ENCODE data around the gene CCDC198. TPM values are rescaled to one million over a fixed set of nuclear protein-coding genes. Genes with fewer than 3 reads are reported as not detected.

The CCDC198 gene
- total RNA-seq, 1 experiment from 2014 or later = 0.15 TPM

DNA sequence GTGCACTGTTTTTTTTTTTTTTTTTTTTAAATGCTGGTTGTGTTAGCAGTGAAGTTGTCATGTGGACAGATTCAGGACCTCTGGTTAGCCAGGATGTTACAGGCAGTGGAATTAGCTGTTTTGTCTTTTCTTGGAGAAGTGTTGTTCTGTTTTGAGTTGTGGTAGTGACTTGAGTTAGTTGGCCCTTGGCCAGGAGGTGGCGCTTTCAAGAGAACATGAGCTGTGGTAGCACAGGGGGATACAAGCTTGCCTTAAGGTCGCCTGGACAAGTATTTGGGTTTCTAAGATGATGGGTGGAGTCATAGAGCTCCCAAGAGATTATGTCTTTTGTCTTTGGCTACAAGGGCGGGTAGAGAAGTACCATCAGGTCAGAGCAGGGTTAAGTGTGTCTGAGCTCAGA lies 33.3 kb upstream of the CCDC198 start:
- Histone ChIP-seq H3K4me3 (ENCODE audit: low read length) (no peak overlapping the region), H3F3A (ENCODE audit: low read length, unreplicated experiment) (no peaks in the 10 kb centered on the region), H3K9me3 (ENCODE audit: low read length) (no peaks in the 10 kb centered on the region), H3K27me3 (ENCODE audit: low read length) (peaks cover 25% of the 10 kb centered on the region), H3K4me2 (ENCODE audit: low read length) (no peak overlapping the region), H3K27ac (ENCODE audit: low read length) (no peak overlapping the region), H3K9me2 (replicated peaks; ENCODE audit: low read length) (no peaks in the 10 kb centered on the region), H3K9ac (ENCODE audit: low read length) (no peak overlapping the region), H3K4me1 (ENCODE audit: insufficient read depth, low read length) (no peaks in the 10 kb centered on the region), H4K20me1 (ENCODE audit: low read length) (no peaks in the 10 kb centered on the region), H2AFZ (ENCODE audit: low read length) (no peak overlapping the region), H3K79me2 (ENCODE audit: low read length) (no peaks in the 10 kb centered on the region), H3K36me3 (ENCODE audit: low read depth, low read length) (no peaks in the 10 kb centered on the region)
- intact Hi-C loops (cut with micrococcal nuclease) = no loop called here
- BruUV-seq (replicated peaks) = no TSS peak
- ChIA-PET POLR2A (ENCODE audit: unreplicated experiment) (no interaction called here), CTCF (interaction anchor here (0.5 to 0.6 kb wide), 2 partner anchors 72 to 131 kb away, joined by 3 to 4 read pairs; no protein-coding TSS in a partner anchor)
- TF ChIP-seq, protein P1, sequence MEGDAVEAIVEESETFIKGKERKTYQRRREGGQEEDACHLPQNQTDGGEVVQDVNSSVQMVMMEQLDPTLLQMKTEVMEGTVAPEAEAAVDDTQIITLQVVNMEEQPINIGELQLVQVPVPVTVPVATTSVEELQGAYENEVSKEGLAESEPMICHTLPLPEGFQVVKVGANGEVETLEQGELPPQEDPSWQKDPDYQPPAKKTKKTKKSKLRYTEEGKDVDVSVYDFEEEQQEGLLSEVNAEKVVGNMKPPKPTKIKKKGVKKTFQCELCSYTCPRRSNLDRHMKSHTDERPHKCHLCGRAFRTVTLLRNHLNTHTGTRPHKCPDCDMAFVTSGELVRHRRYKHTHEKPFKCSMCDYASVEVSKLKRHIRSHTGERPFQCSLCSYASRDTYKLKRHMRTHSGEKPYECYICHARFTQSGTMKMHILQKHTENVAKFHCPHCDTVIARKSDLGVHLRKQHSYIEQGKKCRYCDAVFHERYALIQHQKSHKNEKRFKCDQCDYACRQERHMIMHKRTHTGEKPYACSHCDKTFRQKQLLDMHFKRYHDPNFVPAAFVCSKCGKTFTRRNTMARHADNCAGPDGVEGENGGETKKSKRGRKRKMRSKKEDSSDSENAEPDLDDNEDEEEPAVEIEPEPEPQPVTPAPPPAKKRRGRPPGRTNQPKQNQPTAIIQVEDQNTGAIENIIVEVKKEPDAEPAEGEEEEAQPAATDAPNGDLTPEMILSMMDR (conservative IDR thresholded peaks at IDR 0.05; ENCODE audit: low read depth, low read length) = peak; percentile 45; the same call in 1 of the 2 replicates
- TF ChIP-seq EZH2 (IDR thresholded peaks at IDR 0.05; ENCODE audit: low read length, unreplicated experiment) = no peak
- ATAC-seq (no peak), DNase-seq (no peak)

DNA sequence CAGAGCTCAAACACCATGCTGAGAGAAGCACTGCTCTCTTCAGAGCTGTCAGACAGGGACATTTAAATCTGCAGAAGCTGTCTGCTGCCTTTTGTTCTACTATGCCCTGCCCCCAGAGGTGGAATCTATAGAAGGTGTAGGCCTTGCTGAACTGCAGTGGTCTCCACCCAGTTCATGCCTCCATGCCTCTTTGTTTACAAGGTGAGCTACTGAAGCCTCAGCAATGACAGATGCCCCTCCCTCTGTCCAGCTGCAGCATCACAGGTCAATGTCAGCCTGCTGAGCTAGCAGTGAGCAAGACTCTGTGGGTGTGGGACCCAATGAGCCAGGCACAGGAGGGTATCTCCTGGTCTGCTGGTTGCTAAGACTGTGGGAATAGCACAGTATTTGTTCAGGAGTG lies 25.4 kb upstream of the CCDC198 start:
- DNase-seq (peak; percentile 1), ATAC-seq (no peak)
- Histone ChIP-seq H3K27ac (ENCODE audit: low read length) (no peak overlapping the region), H3K9ac (ENCODE audit: low read length) (no peak overlapping the region), H3K27me3 (ENCODE audit: low read length) (0 out of 2 replicates have a peak, but pooled peaks cover 7% of the 10 kb centered on the region), H3K9me3 (ENCODE audit: low read length) (no peaks in the 10 kb centered on the region), H3K79me2 (ENCODE audit: low read length) (no peaks in the 10 kb centered on the region), H2AFZ (ENCODE audit: low read length) (no peak overlapping the region), H3K4me2 (ENCODE audit: low read length) (no peak overlapping the region), H3K4me1 (ENCODE audit: insufficient read depth, low read length) (no peaks in the 10 kb centered on the region), H4K20me1 (ENCODE audit: low read length) (no peaks in the 10 kb centered on the region), H3K9me2 (replicated peaks; ENCODE audit: low read length) (no peaks in the 10 kb centered on the region), H3K36me3 (ENCODE audit: low read depth, low read length) (no peaks in the 10 kb centered on the region), H3K4me3 (ENCODE audit: low read length) (no peak overlapping the region), H3F3A (ENCODE audit: low read length, unreplicated experiment) (no peaks in the 10 kb centered on the region)
- ChIA-PET CTCF (no interaction called here), POLR2A (ENCODE audit: unreplicated experiment) (no interaction called here)
- TF ChIP-seq EZH2 (IDR thresholded peaks at IDR 0.05; ENCODE audit: low read length, unreplicated experiment) = no peak
- no peak for TF ChIP-seq EZH2phosphoT487 (IDR thresholded peaks at IDR 0.05; ENCODE audit: borderline replicate concordance, low read length)
- TF ChIP-seq, protein P1 (conservative IDR thresholded peaks at IDR 0.05; ENCODE audit: low read depth, low read length) = no peak
- intact Hi-C loops (cut with micrococcal nuclease) = no loop called here
- no TSS peak for BruUV-seq (replicated peaks)

DNA sequence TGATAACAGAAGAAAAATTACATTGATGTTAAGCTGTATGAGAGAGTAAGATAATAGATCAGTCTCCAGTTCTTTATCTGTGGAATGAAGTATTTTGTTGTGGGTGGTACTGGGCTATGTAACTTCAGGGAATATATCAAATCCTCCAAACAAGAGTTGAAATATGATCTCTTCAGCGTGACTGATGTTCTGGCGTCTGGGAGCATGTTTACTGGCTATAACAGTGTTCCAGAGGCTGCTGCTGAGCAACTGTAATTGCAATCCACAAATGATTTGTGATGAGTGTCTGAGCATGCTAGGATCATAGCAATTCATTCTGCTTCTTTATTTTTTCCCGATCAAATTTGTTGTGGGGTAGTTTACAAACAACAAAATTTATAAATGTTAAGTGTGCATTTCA lies 18.6 kb upstream of the CCDC198 start:
- 0 out of 2 replicates have a peak, but pooled peaks have one; percentile 22 for ATAC-seq
- H3K27ac ChIP-seq (ENCODE audit: low read length) = no peak overlapping the region
- TF ChIP-seq, protein P1 (conservative IDR thresholded peaks at IDR 0.05; ENCODE audit: low read depth, low read length) = no peak
- TF ChIP-seq EZH2 (IDR thresholded peaks at IDR 0.05; ENCODE audit: low read length, unreplicated experiment) = no peak
- H4K20me1 ChIP-seq (ENCODE audit: low read length) = no peaks in the 10 kb centered on the region
- intact Hi-C loops (cut with micrococcal nuclease) = no loop called here
- peaks cover 38% of the 10 kb centered on the region for H3K27me3 ChIP-seq (ENCODE audit: low read length)
- H3K79me2 ChIP-seq (ENCODE audit: low read length) = no peaks in the 10 kb centered on the region
- BruUV-seq (replicated peaks) = no TSS peak
- H3K4me1 ChIP-seq (ENCODE audit: insufficient read depth, low read length) = no peaks in the 10 kb centered on the region
- ChIA-PET POLR2A (ENCODE audit: unreplicated experiment) (no interaction called here), CTCF (no interaction called here)
- no peak overlapping the region for H3K4me2 ChIP-seq (ENCODE audit: low read length)
- H3K9me2 ChIP-seq (replicated peaks; ENCODE audit: low read length) = no peaks in the 10 kb centered on the region
- H3F3A ChIP-seq (ENCODE audit: low read length, unreplicated experiment) = no peaks in the 10 kb centered on the region
- H2AFZ ChIP-seq (ENCODE audit: low read length) = no peak overlapping the region
- H3K36me3 ChIP-seq (ENCODE audit: low read depth, low read length) = no peaks in the 10 kb centered on the region
- H3K4me3 ChIP-seq (ENCODE audit: low read length) = no peak overlapping the region
- no peak for DNase-seq
- no peak overlapping the region for H3K9ac ChIP-seq (ENCODE audit: low read length)
- no peaks in the 10 kb centered on the region for H3K9me3 ChIP-seq (ENCODE audit: low read length)

Measured in PC-3 (cell line).